Adipocyte (in vitro differentiated cells): ENCODE results near the gene PEX26.

Source experiments
- DNase-seq: peaks from one replicate; pipeline ENCODE4 v3.0.0-alpha.2; 2015; ENCODE audit warnings: low read depth
- H3K27me3 ChIP-seq: replicated peaks from 2 replicates; pipeline ENCODE4 v1.7.0; 2013; ENCODE audit warnings: mild to moderate bottlenecking, low read length, moderate library complexity; ENCODE audit not compliant: control insufficient read depth, insufficient read depth
- H3K36me3 ChIP-seq: 2 replicates; pipeline ENCODE4 v1.7.0; 2013; ENCODE audit warnings: low read length, mild to moderate bottlenecking, moderate library complexity; ENCODE audit not compliant: control insufficient read depth, insufficient read depth, severe bottlenecking
- H3K4me1 ChIP-seq: 2 replicates; pipeline ENCODE4 v1.7.0; 2013; ENCODE audit warnings: mild to moderate bottlenecking, low read length, moderate library complexity; ENCODE audit not compliant: control insufficient read depth, insufficient read depth
- H3K4me3 ChIP-seq: 2 replicates; pipeline ENCODE4 v1.7.0; 2013; ENCODE audit warnings: mild to moderate bottlenecking, low read length, moderate library complexity
- H3K9ac ChIP-seq: 2 replicates; pipeline ENCODE4 v1.7.0; 2013; ENCODE audit warnings: mild to moderate bottlenecking, low read length, moderate library complexity
- H3K9me3 ChIP-seq: 2 replicates; pipeline ENCODE4 v1.7.0; 2013; ENCODE audit warnings: mild to moderate bottlenecking, low read length, moderate library complexity; ENCODE audit not compliant: control insufficient read depth

Gene PEX26

GRCh38 chr22:18154821-18155390 lies 77.1 kb downstream of the PEX26 start:
- H3K9me3 ChIP-seq, result no peaks in the 10 kb centered on the region

More at GRCh38 chr22:18154821-18155390, 77.1 kb downstream of the PEX26 start:
- Histone ChIP-seq H3K36me3 (no peaks in the 10 kb centered on the region), H3K4me3 (no peak overlapping the region), H3K27me3 (no peaks in the 10 kb centered on the region), H3K4me1 (peaks cover 15% of the 10 kb centered on the region), H3K9ac (no peak overlapping the region)
- DNase-seq, result no peak
